SK-N-DZ (cell line): ENCODE data around the gene PHEX. TPM values are rescaled to one million over a fixed set of nuclear protein-coding genes. Genes with fewer than 3 reads are reported as not detected.

ENCODE experiments used
- DNase-seq: peaks from one replicate; pipeline ENCODE4 v3.0.0-alpha.2; 2015; ENCODE audit warnings: low spot score
- polyA plus RNA-seq, 2 experiments: library from polyadenylated mRNA; depleted of rRNA; stranded (reverse); fragments of >200 nt; gene quantifications; 2 replicates each; pipeline ENCODE4 v1.2.3, GENCODE V29; 2014

PHEX gene
- polyA plus RNA-seq (2014; cell fraction: cytosol; rRNA removed), result 0.05 TPM in 1 of 2 replicates, not detected in the other
- 0.05 and 0.22 TPM in 2 replicates for polyA plus RNA-seq (2014; cell fraction: nucleus; rRNA removed)

DNA sequence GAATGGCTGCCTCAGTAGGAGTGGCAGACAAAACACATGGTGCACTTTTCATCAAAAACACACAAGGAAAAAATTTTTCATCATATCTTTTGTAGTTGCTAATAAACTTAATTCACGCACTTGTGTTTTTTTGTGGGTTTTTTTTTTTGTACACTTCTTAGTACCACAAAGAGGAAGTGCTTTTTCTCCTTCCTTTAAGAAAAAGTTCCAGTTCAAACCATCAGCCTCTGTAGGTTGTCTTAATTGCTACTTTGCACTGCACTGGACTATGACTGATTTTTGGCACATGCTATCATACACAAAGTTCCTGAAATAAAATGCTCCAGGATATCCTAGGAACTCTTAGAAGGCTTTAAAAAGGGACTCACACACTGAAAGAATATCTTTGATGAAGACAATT is at the start of gene PHEX:
TSS of gene PHEX (plus strand) at position 242 of the 400 bp plus-strand sequence. CDS start 681 bp downstream, outside the sequence.
- DNase-seq, result no peak

DNA sequence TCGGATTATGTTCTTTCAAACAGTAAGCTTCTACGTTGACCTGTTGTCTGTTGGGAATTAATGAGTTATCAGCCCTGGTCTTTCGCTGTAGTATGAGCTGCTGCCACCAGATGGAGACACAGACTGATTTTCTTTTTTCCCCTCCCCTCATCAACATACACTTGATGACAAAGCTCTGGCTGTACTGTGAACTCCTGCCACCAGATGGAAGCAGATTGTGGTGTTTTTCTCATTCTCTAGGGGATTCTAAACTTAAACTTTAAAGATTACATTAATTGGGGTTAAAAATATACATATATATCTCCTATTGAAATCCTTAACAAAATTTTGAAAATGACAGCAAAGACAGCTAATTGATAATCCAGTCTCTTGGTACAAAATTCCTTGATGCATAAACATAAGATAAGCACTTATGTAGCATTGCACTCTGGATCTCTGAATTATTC is 46.8 kb upstream of the PHEX start:
- DNase-seq, result peak; percentile 71

DNA sequence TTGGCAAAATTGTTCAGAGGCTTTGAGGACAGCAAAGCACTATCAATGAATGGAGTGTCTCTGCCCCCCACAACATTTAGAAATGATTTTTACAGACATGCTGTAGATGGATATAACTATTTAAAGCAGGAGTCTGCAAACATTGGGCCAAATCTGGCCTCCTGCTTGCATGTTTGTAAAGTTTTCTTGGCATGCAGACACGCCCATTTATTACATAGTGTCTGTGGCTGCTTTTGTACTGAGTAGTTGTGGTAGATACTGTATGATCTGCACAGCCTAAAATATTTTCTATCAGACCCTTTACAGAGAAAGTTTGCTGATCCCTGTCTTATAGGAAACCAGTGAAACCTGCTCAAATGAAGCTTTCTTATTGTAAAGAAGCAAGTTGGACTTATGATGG is 45.5 kb upstream of the PHEX start:
- no peak for DNase-seq

DNA sequence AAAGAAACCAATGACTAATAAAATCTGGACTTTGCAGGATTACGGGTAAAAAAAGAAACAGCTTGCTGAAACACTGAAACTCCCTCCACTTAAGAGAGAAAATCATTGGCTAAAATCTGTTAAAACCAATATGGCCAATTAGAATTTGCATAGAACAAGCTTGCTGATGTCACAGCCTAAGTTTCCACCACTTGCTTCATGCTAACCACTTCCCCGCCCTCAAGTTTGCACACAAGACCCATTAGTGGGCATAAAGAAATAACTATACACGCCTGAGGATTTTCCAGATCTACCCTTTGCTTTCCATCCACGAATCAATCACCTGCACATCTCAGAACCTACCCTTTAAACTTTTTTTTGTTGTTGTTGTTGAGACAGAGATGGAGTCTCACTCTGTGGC is 42.7 kb upstream of the PHEX start:
- no peak for DNase-seq

DNA sequence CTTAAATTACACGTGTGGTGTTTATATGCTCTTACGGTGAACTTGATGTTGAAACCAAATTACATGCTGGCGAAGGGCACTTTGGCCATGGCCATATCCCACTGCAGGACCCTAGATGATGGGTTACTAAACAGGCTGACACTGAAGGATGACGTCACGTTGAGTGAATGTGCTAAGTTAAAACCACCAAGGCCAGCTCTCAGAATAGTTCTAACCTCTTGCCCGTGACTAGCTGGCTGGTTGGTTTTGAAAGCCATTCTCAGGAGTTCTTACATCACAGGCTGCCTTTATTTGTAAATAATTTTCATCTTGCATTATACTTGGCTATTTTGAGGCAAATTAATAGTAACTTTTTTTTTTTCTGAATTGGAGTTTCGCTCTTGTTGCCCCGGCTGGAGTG is 41.3 kb upstream of the PHEX start:
- DNase-seq, result no peak

DNA sequence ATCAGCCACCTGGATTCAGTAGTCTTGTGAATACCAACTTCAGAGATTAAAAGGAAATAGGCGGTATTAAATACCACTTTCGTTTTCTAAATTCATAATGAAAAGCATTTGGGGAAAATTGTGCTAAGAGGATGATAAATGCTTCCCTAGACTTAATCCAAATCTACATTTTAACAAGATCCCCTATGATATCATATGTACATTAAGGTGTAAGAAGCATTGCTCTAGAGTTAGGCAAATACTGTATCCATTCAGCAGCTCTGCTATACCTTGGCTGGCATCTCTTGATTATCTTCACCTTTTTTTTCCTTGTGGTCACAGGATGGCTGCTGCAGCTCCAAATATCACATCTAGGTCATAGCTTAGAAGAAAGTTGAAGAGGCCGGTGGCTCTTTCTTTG is 40.6 kb upstream of the PHEX start:
- no peak for DNase-seq

DNA sequence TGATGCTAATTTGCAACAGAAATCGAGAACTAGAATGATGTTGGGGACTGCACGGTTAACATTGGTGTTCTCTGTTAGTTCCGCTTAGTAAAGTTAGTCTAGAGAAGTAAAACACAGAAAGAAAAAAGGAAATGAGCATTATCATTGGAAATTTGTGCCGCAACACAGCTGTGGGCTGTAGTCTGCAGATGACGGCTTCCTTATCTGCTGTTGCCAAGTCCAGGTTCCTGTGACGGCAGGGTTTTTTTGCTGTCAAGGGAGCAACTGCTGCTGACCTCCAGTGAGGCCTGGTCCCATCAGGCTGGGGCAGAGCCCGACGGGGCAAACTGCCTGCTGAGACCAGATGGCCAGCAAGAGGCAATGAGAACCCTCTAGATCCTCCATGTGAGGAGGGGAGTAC is 38.9 kb upstream of the PHEX start:
- DNase-seq, result no peak

DNA sequence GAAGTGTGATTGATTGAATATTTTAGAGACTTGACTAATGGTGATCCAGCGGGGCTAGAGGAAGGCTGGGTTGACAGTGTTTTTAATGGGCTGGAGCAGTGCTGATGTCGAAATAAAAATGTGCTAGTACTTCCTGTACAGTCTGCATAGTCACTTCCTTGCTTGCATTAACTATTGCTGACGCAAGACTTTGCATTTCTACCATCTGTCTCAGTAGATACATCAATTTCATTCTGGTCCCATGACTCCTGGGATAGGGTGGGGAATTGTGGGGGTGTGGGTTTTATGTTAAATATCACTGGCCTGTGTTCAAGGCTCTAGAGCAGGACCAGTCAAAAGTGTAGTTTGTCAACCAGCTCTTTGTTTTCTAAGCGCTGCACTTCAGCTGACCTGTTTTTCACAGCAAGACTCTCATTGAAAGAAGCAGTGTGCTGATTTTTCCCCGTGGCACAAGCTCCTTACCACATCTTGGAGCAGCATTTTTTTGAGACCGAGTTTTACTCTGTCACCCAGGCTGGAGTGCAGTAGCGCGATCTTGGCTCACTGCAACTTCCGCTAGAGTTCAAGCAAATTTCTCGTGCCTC is 35.2 kb upstream of the PHEX start:
- DNase-seq, result no peak

DNA sequence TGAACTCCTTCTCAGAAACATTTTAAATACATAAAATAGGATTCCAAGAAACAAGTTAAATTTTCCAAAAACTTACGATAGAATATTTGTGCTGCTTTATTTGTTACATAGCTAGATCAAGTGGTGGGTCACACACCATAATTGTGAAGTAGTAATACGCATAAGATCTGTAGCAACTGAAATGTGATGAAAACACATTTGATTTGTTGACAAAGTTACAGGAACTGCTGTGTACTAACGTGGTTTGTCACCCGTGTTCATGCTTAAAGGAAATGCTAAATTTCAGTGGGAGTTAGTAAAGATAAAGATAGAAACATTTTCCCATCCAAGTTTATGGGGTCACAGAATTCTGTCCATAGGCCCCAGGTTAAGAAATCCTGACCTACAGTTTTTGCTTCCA is 34.1 kb upstream of the PHEX start:
- no peak for DNase-seq

DNA sequence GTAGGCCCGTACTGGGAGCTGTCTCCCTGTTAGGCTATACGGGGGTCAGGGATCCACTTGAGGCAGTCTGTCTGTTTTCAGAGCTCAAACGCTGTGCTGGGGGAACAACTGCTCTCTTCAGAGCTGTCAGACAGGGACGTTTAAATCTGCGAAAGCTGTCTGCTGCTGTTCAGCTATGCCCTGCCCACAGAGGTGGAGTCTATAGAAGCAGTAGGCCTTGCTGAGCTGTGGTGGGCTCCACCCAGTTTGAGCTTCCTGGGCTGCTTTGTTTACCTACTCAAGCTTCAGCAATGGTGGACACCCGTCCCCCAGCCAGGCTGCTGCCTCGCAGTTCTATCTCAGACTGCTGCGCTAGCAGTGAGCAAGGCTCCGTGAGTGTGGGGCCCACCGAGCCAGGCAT is 27.3 kb upstream of the PHEX start:
- no peak for DNase-seq

DNA sequence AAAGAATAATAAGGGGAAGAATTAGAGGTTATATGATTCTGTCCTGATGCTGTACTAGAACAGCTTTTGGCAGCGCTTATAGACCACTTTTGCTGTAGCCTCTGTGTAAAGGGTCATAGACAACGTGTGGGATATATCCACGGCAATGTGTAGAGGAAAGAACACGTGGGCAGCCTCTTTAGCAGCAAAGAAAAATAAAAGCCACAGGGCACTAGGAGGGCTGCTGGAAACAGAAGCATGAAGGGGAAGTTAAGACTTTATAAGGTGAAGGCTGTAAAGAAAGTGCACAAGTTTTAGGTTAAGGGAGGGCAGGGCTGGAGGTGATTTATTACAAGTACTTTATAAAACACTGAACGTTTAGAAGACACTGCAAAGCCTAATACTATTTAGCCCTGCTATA is 20.1 kb upstream of the PHEX start:
- no peak for DNase-seq

DNA sequence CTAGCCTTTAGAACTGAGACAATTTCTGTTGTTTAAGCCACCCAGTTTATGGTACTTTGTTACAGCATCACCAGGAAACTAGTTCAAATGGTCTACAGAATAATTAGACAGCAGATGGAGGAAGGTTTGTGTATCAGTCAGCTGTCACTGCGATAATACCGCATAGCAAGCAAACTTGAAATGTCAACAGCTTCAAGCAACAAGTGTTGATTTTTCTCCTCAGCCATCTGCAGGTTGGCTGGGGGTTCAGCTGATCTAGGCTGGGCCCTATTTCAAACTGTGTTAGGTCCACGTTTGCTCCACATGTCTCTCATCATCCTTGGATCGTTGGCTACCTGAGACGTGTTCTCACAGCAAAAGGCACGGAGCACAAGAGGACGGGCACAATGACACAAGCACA is 19.2 kb upstream of the PHEX start:
- DNase-seq, result no peak

DNA sequence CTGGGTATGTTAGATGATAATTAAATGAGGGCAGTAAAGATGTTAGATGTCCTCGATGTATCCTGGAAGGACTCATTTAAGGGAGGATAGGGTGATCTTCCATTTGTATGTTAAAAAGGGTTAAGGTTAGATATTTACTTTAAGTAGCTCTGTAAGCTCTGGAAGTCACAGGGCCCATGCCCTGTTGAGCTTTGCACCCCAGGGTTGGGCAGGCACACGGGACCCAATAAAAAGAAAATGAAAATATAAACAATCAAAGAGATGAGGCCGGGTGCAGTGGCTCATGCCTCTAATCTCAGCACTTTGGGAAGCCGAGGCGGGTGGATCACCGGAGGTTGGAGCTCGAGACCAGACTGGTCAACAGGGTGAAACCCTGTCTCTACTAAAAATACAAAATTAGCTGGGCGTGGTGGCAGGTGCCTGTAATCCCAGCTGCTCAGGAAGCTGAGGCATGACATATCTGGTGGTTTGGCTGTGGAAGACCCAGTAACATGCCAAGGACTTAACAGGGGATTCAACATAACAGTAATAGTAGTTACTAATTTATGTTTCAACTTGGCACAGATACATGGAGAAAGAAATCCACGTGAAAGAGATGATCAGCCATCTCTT is 16.9 kb upstream of the PHEX start:
- DNase-seq, result no peak

DNA sequence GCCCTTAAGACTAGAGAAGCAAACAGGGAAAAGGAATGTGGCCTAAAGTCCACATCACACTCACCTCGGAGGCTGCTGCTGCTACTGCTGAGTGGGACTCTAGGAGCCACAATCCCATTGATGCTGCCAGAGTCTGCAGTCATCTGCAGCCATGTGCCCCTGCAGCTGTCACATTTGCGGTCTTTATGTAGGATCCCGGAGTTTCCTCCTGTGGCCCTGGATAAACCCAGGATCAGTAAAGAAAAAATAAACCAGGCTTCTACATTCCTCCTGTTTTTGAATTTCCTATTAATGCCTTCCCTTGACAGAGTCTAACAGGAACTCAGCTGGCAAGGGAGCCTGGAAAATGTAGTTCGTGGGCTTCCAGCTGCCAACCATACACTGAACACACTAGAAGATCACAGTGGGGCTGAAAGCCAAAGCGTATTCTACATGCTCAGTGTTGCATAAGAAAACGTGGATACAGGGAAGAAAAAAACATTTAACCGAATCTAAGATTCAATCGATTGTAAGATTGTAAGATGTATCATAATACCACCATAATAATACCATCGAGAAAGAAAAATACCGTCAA is 10.3 kb upstream of the PHEX start:
- DNase-seq, result no peak

DNA sequence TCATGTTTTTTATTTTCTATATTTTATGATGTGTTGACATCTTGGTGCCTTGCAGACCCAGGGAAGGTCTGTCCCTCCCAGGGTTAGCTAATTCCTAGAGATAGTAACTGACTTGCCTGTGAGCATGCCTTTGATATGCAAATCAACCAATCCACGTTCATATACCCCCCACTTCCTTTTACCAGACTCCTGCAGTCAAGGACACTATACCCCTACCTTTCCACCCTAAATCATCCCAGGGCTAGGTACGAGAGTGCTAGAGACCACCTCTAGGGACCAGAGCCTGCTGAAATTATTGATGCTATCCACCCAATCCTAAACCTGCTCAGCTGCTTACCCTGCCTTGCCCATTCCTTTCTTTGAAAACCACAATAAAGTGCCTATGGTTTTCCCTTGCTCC is 7.5 kb upstream of the PHEX start:
- no peak for DNase-seq

DNA sequence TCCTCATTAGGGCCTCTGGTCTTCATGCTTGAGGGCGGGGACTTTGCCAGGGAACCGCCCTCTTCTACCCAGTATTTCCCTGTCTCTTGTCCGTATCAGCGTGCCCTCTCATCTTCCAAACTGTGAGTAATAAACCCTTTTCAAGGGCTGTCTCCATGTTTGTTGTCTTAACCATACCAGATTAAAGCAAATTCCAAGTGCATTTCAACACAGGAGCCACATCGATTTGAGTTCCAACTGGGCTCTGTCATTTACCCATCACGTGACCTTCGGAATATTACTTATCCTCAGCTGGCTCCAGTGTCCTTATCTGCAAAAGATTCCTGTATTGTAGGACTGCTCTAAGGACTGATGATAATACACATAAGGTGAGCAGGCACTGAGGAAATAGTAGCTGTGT is 6.4 kb upstream of the PHEX start:
- no peak for DNase-seq

DNA sequence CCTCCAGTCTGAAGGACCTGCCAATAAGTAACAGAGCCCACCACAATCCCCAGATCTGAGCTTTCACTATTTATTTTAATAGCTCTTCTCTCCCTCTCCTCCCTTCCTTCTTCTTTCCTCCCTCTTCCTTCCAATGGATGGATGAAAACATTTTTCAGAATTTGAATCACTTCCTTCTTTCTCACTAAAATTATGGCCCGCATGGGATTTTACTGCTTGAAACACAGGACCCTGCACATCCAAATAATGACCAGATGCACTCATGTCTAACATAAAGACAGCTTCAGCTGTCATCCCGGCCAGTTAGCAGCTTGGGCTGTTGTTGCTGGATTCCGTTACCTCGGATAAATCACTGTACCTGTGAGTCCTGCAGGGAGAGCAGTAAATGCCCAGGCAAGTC is 5.4 kb upstream of the PHEX start:
- DNase-seq, result no peak

DNA sequence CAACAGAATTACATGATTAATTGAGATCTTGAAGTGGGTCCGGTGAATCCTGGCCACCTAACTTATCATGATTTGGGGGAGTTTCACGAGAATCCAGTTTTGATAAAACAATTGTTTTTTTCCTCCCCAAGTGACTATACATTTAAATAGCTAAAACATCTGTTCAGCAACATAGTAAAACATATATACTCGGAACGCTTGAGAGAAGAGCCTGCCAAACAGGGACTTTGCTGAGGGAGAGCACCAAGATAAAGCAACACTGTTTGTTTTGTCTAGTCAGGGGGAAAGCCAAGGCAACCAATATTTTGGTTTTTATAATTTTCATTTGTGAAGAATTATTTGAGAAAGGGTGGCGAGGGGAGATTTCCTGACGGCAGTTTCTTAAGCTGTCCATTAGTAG is 381 bp downstream of the PHEX start:
- DNase-seq, result no peak

DNA sequence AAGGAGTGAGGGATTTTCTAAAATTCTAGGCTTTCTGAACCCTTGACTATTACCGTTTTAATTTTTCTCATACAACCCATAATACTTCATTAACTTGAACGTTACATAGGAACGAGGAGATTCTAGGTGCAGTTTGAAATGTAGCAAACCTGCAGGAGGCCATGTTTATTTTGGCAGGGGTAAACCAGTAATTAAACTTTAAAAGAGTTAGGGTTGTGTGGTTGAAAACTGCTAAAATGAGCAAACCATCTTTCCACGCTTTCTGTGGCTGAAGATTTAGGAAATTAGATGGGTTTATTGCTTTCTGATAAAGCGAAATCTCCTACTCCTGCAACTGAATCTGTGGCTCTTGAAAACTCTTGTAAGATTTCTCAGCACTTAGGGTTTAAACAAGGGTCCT is 1.7 kb downstream of the PHEX start:
- no peak for DNase-seq

DNA sequence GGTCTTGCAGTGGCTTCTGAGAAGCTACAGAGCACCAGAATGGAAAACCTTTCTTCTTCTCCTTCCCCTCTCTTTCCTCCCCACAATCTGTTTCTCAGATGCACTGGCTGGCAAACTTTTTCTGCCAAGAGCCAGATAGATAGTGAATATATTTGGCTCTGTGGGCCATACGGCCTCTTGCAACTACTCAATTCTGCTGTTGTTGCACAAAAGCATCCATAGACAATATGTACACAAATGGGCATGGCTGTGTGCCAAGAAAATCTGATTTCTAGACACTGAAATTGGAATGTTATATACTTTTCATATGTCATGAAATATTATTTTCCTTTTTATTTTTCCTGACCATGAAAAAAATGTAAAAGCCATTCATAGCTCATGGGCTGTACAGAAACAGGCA is 3.1 kb downstream of the PHEX start:
- DNase-seq, result no peak

DNA sequence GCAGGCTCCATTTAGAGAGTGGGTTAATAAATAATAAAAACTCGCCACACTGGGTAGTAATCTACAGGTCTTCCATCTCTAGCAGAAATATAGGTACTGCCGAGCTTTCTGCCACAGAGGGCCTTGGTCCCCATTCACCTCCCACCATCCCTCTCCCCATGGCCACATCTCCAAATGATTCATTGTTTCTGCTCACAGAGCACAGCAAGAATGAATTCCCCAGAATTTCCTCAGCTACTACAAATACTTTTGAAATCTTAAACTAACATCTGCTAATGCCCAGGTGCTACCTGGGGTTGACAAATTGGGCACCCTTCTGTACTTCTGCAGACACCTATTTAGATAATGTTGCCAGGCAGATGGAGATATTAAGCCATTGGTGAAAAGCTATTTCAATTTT is 5.1 kb downstream of the PHEX start:
- no peak for DNase-seq

DNA sequence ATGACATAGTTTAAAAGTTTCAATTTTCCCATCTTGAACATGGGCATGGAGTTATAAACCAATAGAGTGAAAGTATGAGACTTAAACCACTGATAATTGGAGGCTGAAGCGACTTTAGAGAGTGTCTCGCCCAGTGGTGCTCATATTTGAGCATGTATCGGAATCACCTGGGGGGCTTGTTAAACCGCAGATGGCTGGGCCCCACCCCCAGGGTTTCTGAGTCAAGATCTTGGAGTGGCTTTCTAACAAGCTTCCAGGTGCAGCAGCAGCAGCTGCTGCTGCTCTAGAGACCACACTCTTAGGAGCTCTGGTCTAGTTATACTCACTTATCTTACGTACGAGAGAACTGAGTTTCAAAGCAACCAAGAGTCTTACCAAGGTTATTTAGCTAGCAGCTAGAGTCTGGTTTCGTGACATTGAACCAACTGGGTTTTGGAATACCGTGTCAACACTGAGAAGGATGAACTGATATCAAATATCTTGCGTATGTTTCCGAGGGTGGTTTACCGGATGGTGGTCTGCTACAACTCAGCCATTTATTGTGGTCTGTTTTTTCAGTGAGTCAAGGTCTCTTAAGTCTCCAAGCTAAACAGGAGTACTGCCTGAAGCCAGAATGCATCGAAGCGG is 5.9 kb downstream of the PHEX start:
- no peak for DNase-seq

DNA sequence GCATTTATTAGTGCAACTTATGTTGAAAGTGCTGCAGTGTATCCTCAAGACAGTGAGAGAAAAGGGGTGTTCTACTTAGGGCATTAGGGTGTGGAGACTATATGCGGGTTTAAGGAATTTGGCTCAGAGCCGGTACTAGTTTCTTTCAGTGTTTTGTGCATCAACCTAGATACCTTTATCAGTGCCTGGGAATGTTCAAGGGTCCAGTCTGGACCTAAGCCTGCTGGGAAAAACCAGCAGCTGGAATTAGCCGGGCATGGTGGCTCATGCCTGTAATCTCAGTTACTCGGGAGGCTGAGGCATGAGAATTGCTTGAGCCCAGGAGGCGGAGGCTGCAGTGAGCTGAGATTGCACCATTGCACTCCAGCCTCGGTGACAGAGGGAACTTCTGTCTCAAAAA is 7.4 kb downstream of the PHEX start:
- DNase-seq, result no peak
